Endodermal cell (in vitro differentiated cells): ENCODE measurements around the gene KLHDC3. TPM values are rescaled to one million over a fixed set of nuclear protein-coding genes. Genes with fewer than 3 reads are reported as not detected.

ENCODE experiments used
- DNase-seq: peaks from one replicate; pipeline ENCODE4 v3.0.0-alpha.2; 2017
- H3K27ac ChIP-seq: 2 replicates; pipeline ENCODE4 v1.5.1; 2013; ENCODE audit warnings: mild to moderate bottlenecking, low read depth, low read length, moderate library complexity
- H3K27me3 ChIP-seq: 2 replicates; pipeline ENCODE4 v1.6.1; 2013; ENCODE audit warnings: mild to moderate bottlenecking, low read length, moderate library complexity; ENCODE audit not compliant: insufficient read depth, control insufficient read depth, poor library complexity, severe bottlenecking
- H3K36me3 ChIP-seq: 2 replicates; pipeline ENCODE4 v1.7.0; 2013; ENCODE audit warnings: mild to moderate bottlenecking, low read length, moderate library complexity; ENCODE audit not compliant: control insufficient read depth, insufficient read depth
- H3K4me1 ChIP-seq: one replicate; pipeline ENCODE4 v1.7.0; 2013; ENCODE audit warnings: low read length; ENCODE audit not compliant: control insufficient read depth, insufficient read depth
- H3K4me3 ChIP-seq: 2 replicates; pipeline ENCODE4 v1.5.1; 2013; ENCODE audit warnings: mild to moderate bottlenecking, low read length, moderate library complexity
- H3K9ac ChIP-seq: 2 replicates; pipeline ENCODE4 v1.6.1; 2013; ENCODE audit warnings: mild to moderate bottlenecking, low read length, moderate library complexity; ENCODE audit not compliant: poor library complexity, severe bottlenecking; ENCODE audit errors: extremely low read depth
- H3K9me3 ChIP-seq: 2 replicates; pipeline ENCODE4 v1.6.1; 2013; ENCODE audit warnings: mild to moderate bottlenecking, low read length, moderate library complexity; ENCODE audit not compliant: control insufficient read depth
- H3K27ac Mint-ChIP-seq: 2 replicates; pipeline ENCODE4 v1.8.0; 2020; ENCODE audit warnings: mixed read lengths
- H3K27me3 Mint-ChIP-seq: 2 replicates; pipeline ENCODE4 v1.8.0; 2021; ENCODE audit warnings: mild to moderate bottlenecking, mixed read lengths; ENCODE audit not compliant: insufficient read depth
- H3K36me3 Mint-ChIP-seq: 2 replicates; pipeline ENCODE4 v1.8.0; 2020; ENCODE audit warnings: low read depth, mixed read lengths
- H3K4me1 Mint-ChIP-seq: 2 replicates; pipeline ENCODE4 v1.8.0; 2020; ENCODE audit warnings: mixed read lengths
- H3K4me3 Mint-ChIP-seq: 2 replicates; pipeline ENCODE4 v1.8.0; 2020; ENCODE audit warnings: mild to moderate bottlenecking, moderate library complexity, mixed read lengths
- H3K9me3 Mint-ChIP-seq: 2 replicates; pipeline ENCODE4 v1.8.0; 2020; ENCODE audit warnings: mild to moderate bottlenecking, mixed read lengths
- WGBS, 2 experiments: methylation state at CpG; one replicate each; pipeline versions ENCODE4 v1.1.5 to v1.1.7; 2013; ENCODE audit warnings: missing lambda C conversion rate in 2 of 2, mixed read lengths in 1 of 2; ENCODE audit not compliant: insufficient coverage in 1 of 2, insufficient read length in 1 of 2; 5-methylcytosine and 5-hydroxymethylcytosine counted together
- total RNA-seq, 2 donors: library from RNA; stranded (reverse); fragmentation: NEBNext Ultra II Directional in 1 of 2; extraction: Animal tissue kit (Norgen Biotek cat#: 25700) in 1 of 2; gene quantifications; 2 replicates in 1 of 2; 3 replicates in 1 of 2; pipeline ENCODE4 v1.2.1, GENCODE V29; 2021
- TF ChIP-seq, protein P1 (sequence below): fragments of 200-600 bp; sonication (generic); conservative IDR thresholded peaks from 2 replicates; pipeline ENCODE4 v1.5.0; 2021; ENCODE audit warnings: antibody characterized with exemption, mild to moderate bottlenecking

KLHDC3 gene
- total RNA-seq, 2 donors from 2014 or later: 124 to 135 TPM

DNA sequence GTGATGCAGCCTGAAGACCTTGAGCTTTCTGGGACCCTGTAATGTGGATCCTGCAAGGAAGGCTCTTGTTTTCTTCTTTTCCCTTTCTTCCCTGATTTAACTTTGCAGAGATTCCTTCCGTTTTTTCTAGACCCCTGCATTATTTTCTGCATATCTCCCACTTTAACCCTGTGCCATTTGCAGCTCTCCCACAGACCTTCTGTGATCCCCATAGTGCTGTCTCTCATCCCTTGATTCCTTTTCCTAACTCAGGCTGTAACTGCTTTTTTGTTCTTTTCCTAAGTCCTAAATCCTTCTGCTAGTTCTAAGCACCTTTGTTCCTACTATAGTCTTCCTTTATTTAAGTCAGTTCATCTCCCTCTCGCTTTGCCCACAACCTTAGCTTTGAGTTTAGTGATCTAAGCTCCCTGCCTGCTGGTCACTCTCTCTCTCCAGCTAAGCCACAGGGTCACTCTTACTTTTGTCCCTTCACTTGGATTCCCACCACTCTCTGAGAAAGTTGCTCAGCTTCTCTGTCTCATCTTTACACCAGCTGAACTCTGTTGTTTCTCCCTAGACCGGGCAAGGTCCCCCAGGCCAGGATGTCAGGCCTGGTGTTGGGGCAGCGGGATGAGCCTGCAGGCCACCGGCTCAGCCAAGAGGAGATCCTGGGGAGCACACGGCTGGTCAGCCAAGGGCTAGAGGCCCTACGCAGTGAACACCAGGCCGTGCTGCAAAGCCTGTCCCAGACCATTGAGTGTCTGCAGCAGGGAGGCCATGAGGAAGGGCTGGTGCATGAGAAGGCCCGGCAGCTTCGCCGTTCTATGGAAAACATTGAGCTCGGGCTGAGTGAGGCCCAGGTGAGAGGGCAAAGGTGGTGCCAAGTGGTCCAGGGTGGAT is 46.9 kb downstream of the KLHDC3 start:
- peaks cover 23% of the 10 kb centered on the region for H3K36me3 Mint-ChIP-seq
- WGBS, 2 experiments: 93% methylated on average over 10 to 12 of the region's 12 CpGs
- peaks cover 37% of the 10 kb centered on the region for H3K36me3 ChIP-seq
- H3K4me3 ChIP-seq: peak overlapping the region; percentile 92
- peaks cover 6% of the 10 kb centered on the region for H3K4me1 ChIP-seq
- H3K9me3 Mint-ChIP-seq: no peaks in the 10 kb centered on the region
- H3K27me3 ChIP-seq: no peaks in the 10 kb centered on the region
- no peaks in the 10 kb centered on the region for H3K27me3 Mint-ChIP-seq
- no peaks in the 10 kb centered on the region for H3K9me3 ChIP-seq
- peak overlapping the region; percentile 81 for H3K9ac ChIP-seq
- TF ChIP-seq, protein P1, sequence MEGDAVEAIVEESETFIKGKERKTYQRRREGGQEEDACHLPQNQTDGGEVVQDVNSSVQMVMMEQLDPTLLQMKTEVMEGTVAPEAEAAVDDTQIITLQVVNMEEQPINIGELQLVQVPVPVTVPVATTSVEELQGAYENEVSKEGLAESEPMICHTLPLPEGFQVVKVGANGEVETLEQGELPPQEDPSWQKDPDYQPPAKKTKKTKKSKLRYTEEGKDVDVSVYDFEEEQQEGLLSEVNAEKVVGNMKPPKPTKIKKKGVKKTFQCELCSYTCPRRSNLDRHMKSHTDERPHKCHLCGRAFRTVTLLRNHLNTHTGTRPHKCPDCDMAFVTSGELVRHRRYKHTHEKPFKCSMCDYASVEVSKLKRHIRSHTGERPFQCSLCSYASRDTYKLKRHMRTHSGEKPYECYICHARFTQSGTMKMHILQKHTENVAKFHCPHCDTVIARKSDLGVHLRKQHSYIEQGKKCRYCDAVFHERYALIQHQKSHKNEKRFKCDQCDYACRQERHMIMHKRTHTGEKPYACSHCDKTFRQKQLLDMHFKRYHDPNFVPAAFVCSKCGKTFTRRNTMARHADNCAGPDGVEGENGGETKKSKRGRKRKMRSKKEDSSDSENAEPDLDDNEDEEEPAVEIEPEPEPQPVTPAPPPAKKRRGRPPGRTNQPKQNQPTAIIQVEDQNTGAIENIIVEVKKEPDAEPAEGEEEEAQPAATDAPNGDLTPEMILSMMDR: no peak
- H3K27ac ChIP-seq: no peak overlapping the region
- DNase-seq: no peak
- peak overlapping the region; percentile 94 for H3K4me3 Mint-ChIP-seq
- H3K4me1 Mint-ChIP-seq: peaks cover 24% of the 10 kb centered on the region
- H3K27ac Mint-ChIP-seq: peak overlapping the region; percentile 99

DNA sequence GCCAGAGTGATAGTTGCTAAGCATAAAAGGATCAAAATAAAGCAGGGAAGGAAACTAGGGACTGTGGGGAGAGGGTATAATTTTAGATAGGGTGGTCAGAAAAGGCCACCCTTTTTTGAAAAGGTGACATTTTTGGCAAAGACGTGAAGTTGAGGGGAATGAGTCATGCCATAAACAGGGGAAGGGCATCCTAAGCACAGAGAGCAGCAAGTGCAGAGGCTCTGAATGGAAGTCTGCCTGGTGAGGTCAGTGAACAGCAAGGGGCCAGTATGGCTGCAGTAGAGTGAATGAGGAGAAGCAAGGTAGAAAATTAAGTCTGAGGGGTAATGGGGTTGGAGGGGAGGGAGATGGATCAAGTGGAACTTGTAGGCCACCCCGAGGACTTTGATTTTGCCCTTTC is 47.8 kb downstream of the KLHDC3 start:
- H3K4me1 ChIP-seq: peaks cover 6% of the 10 kb centered on the region
- H3K4me1 Mint-ChIP-seq: peaks cover 24% of the 10 kb centered on the region
- no peaks in the 10 kb centered on the region for H3K9me3 Mint-ChIP-seq
- H3K36me3 Mint-ChIP-seq: peaks cover 28% of the 10 kb centered on the region
- H3K27ac ChIP-seq: no peak overlapping the region
- no peaks in the 10 kb centered on the region for H3K27me3 ChIP-seq
- H3K4me3 ChIP-seq: no peak overlapping the region
- peaks cover 31% of the 10 kb centered on the region for H3K36me3 ChIP-seq
- 62 to 85% methylated on average over 2 of the region's 2 CpGs for WGBS, 2 experiments
- DNase-seq: no peak
- H3K9ac ChIP-seq: no peak overlapping the region
- TF ChIP-seq, protein P1: no peak
- H3K27ac Mint-ChIP-seq: no peak overlapping the region
- no peaks in the 10 kb centered on the region for H3K9me3 ChIP-seq
- H3K4me3 Mint-ChIP-seq: no peak overlapping the region
- H3K27me3 Mint-ChIP-seq: no peaks in the 10 kb centered on the region

DNA sequence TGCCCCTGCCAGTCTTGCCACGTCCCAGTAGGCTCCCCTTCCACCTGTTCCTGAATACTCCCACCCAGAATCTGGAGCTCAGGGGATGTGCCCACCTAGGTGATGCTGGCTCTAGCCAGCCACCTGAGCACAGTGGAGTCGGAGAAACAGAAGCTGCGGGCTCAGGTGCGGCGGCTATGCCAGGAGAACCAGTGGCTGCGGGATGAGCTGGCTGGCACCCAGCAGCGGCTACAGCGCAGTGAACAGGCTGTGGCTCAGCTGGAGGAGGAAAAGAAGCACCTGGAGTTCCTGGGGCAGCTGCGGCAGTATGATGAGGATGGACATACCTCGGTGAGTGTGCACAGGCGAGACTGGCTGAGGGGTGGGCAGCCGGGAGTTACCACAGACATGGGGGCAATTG is 48.8 kb downstream of the KLHDC3 start:
- Histone ChIP-seq H3K9ac (no peak overlapping the region), H3K4me1 (peaks cover 6% of the 10 kb centered on the region), H3K27ac (no peak overlapping the region), H3K36me3 (peaks cover 26% of the 10 kb centered on the region), H3K4me3 (no peak overlapping the region), H3K27me3 (no peaks in the 10 kb centered on the region), H3K9me3 (no peaks in the 10 kb centered on the region)
- no peak overlapping the region for H3K4me3 Mint-ChIP-seq
- 93 to 94% methylated on average over 11 to 12 of the region's 12 CpGs for WGBS, 2 experiments
- H3K36me3 Mint-ChIP-seq: peaks cover 27% of the 10 kb centered on the region
- peaks cover 24% of the 10 kb centered on the region for H3K4me1 Mint-ChIP-seq
- no peaks in the 10 kb centered on the region for H3K27me3 Mint-ChIP-seq
- TF ChIP-seq, protein P1: no peak
- no peak for DNase-seq
- H3K9me3 Mint-ChIP-seq: no peaks in the 10 kb centered on the region
- no peak overlapping the region for H3K27ac Mint-ChIP-seq
